ENCODE measurements around the gene ARHGEF25.
"Not testable (repeated sequence)": the region's sequence is repeated elsewhere in the genome, so short reads cannot be mapped to it uniquely, and the experiment has no call there.

ARHGEF25 gene

DNA sequence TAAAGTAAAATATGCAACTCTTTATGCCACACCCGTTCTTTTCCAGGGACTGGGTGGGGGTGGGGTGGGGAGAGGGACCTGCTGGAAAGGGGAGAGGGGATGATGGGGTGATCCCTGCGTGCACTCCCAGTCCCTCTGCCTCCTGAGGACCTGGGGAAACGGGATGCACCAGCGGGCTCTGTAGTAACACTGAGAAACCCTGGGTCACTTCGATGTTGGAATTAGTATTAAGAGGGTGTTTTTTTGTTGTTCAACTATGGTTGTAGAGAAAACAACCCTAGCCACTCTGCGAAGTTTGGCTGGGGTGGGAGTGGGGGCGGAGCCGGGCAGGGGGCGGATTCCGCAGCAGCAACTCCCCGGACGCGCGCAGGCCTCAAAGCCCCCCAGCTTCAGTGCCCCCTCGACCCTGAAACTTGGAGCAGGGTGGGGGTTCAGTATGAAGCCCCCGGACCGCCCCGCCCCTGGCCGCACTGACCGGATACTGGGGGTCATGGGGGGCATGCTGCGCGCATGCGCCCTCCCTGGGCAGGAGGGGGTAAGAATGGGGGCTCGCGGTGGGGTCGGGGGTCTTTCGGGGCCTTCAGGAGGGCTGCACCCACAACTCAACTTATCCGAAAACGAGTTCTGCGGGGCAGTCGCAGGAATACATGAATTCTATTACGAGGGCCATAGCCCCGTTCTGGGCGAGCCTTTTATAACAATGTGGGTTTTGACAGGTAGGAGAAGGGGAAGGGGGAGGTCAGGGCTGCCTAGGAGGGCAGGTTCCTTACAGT lies 1.3 kb upstream of the ARHGEF25 start:
- no peak for DNase-seq (ENCODE audit: low spot score)

- DNase-seq (ENCODE audit: low spot score), result peak; percentile 52
These were observed 604 bp upstream of the ARHGEF25 start for GRCh38 chr12:57610554-57611107.

- DNase-seq (ENCODE audit: low spot score), result no peak
These were observed 834 bp downstream of the ARHGEF25 start for GRCh38 chr12:57611827-57612710.

DNA sequence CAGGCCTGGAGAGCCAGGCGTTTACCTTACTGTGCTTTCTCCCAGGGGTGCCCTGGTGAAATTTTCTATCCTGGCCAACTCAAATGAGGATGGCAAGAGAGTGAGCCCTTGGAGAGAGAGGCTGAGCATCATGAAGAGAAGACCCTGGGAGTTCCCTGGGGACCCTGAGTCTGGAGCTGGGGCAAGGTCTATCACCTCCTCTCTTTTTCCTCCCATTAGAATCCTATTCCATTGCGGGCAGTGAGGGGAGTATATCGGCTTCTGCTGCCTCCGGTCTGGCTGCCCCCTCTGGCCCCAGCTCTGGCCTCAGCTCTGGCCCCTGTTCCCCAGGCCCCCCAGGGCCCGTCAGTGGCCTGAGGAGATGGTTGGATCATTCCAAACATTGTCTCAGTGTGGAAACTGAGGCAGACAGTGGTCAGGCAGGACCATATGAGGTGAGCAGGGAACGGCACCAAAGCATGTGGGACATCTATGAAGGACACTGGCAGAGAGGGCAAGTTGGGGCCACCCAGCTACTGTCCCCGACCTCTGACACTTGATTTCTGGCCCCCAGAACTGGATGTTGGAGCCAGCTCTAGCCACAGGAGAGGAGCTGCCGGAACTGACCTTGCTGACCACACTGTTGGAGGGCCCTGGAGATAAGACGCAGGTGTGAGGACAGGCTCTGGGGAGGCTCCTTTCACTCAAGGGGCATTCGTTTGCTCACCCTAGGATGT lies 1.6 kb downstream of the ARHGEF25 start:
- DNase-seq (ENCODE audit: low spot score), result no peak

- no peak for DNase-seq (ENCODE audit: low spot score)
These were observed 2.3 kb downstream of the ARHGEF25 start for GRCh38 chr12:57613427-57614109.

DNA sequence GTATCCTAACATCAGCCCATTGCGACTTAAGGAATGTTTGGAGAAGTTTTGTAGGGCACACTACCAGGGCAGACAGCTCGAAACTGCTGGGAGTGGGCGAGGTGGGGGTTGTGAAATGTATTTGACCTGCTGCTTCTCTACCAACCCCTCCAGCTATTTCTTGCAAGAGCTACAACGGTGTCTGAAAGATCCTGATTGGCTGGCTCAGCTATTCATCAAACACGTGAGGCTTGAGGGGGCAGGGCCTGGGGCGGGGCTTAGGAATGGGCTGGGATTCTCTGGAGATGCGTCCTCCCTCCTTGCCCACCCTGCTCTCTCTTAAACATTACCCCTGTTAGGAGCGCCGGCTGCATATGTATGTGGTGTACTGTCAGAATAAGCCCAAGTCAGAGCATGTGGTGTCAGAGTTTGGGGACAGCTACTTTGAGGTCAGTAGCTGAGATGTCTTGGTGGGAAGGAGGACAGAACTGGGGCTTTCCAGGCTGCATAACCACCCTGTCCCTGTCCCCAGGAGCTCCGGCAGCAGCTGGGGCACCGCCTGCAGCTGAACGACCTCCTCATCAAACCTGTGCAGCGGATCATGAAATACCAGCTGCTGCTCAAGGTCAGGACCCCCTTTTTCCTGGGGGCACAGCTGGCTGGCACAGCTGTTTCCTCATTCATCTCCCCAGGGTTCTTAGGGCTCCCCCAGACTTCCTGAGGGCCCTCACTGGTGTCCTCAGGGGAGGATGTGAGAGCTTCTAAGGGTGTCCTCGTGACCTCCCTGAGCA lies 3.1 kb downstream of the ARHGEF25 start:
- DNase-seq (ENCODE audit: low spot score), result peak; percentile 76

GRCh38 chr12:57614948-57615500 lies 3.8 kb downstream of the ARHGEF25 start:
- DNase-seq (ENCODE audit: low spot score), result no peak

GRCh38 chr12:57615637-57616036 lies 4.4 kb downstream of the ARHGEF25 start:
- no peak for DNase-seq (ENCODE audit: low spot score)

DNA sequence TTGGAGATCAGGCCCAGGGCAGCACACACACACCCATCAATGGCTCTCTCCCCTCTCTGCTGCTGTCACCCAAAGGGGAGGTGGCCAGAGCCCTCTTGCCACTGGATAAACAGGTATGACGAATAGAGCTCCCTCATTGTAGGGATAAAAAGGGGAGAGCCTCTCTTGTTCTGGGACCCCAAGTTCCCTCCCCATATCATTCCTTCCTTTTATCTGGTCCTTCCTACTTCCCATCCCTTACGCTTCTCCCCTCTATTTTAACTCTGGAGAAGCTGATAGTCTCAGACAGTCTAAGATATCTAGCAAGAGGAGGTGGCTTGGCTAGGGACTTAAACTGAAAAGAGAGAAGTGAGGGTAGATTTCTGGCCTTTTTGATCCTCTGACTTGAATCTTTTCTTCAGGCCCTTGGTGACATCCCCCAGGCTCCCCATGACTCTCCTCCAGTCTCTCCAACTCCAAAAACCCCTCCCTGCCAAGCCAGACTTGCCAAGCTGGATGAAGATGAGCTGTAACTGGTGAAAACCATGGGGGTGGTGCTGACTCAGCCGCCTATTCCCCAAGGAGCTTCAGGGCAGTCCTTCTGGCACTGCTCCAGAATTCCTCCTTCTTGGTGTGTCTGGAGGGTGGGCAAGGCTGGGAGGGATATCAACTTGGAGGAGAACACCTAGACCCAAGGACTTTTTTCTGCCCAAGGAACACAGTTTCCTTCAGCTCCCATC lies 5.3 kb downstream of the ARHGEF25 start:
- DNase-seq (ENCODE audit: low spot score), result no peak

- DNase-seq (ENCODE audit: low spot score), result no peak
These were observed 6.7 kb downstream of the ARHGEF25 start for GRCh38 chr12:57617942-57618341.

GRCh38 chr12:57618431-57618830 lies 7.2 kb downstream of the ARHGEF25 start:
- DNase-seq (ENCODE audit: low spot score), result not testable (repeated sequence)

GRCh38 chr12:57618966-57619433 lies 7.8 kb downstream of the ARHGEF25 start:
- DNase-seq (ENCODE audit: low spot score), result no peak

GRCh38 chr12:57619434-57620244 lies 8.4 kb downstream of the ARHGEF25 start:
- DNase-seq (ENCODE audit: low spot score), result no peak

DNA sequence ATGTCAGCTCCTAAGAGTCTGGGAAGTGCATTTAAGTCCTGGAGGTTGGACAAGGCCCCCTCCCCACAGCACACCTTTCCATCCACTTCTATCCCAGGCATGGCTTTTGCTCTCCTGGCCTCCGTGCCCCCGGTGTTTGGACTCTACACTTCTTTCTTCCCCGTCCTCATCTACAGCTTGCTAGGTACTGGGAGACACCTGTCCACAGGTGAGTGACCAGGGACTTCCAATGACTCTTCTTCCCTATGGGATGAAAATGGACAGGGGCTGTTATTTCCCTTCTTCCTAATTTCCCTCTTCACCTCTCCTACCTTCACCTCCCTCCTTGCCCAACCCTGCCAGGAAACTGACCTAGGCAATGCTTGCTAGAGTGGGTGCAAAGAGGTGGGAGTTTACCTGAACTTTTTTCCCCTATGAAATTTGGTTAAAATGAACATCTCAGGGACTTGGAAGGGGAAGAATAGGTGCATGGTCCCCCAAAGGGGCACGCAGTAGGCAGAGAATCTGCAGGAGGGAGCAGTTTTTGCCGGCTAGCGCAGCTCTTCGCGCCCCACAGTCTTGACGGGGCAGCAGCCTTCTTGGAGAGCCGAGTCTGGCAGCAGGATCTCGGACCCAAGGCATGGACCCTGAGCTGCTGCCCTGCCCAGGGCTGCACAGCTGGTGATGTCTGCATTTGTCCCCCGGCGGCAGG lies 9.2 kb downstream of the ARHGEF25 start:
- no peak for DNase-seq (ENCODE audit: low spot score)

GRCh38 chr12:57620936-57621496 lies 9.8 kb downstream of the ARHGEF25 start:
- DNase-seq (ENCODE audit: low spot score), result peak; percentile 64

DNA sequence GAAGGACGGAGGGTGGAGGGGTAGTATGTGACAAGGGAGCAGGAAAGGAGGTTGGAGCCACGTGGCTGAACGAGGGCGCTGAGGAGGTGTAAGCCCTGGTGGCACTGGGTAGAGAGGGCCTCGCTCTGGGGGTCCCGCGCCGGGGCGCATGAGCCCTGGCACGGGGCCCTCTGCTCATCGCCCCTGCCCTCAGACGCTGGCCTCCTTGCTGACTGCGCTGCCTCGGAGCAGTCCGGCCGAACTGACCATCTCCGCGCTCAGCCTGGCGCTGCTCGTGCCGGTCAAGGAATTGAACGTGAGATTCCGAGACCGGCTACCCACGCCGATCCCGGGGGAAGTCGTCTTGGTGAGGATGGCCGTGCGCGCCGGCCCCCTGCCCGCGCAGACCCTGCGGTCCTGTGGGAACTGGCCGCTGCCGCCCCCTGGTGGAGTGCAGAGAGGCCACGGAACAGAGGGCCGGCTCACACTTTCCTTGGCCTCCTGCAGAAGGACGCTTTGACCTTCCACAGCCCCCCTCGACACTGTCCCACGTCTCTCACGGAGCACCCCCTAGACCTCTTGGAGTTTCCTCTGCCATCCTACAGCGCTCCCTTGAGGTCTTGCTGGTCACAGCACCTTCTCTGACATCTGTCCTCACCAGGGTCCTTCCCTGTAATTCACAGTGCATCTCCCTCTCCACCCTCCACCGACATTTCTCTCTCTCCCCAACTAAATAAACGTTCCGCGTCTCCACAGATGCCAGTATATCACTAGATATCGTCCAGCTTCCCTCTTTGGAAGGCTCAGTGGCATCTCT lies 10.5 kb downstream of the ARHGEF25 start:
- DNase-seq (ENCODE audit: low spot score), result peak; percentile 87

All from AG08396 (cell line).